LNCaP clone FGC (cell line): ENCODE results near the gene TENM4.

Experiments
- DNase-seq: peaks from one replicate; pipeline ENCODE4 v3.0.0-alpha.2; 2011; ENCODE audit warnings: low read depth
- H3K4me3 ChIP-seq: 2 replicates; pipeline ENCODE4 v1.5.1; 2011; ENCODE audit warnings: mild to moderate bottlenecking, low read depth, low read length, control low read depth
- TF ChIP-seq, protein P1 (sequence below): IDR thresholded peaks from 2 replicates; pipeline ENCODE4 v1.5.1; 2012; ENCODE audit warnings: mild to moderate bottlenecking; ENCODE audit not compliant: control insufficient read depth, insufficient read depth; ENCODE audit errors: extremely low read depth

TENM4 gene

GRCh38 chr11:79242616-79243015 lies 198.2 kb downstream of the TENM4 start:
- TF ChIP-seq, protein P1, sequence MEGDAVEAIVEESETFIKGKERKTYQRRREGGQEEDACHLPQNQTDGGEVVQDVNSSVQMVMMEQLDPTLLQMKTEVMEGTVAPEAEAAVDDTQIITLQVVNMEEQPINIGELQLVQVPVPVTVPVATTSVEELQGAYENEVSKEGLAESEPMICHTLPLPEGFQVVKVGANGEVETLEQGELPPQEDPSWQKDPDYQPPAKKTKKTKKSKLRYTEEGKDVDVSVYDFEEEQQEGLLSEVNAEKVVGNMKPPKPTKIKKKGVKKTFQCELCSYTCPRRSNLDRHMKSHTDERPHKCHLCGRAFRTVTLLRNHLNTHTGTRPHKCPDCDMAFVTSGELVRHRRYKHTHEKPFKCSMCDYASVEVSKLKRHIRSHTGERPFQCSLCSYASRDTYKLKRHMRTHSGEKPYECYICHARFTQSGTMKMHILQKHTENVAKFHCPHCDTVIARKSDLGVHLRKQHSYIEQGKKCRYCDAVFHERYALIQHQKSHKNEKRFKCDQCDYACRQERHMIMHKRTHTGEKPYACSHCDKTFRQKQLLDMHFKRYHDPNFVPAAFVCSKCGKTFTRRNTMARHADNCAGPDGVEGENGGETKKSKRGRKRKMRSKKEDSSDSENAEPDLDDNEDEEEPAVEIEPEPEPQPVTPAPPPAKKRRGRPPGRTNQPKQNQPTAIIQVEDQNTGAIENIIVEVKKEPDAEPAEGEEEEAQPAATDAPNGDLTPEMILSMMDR, result no peak
- no peak for DNase-seq

DNA sequence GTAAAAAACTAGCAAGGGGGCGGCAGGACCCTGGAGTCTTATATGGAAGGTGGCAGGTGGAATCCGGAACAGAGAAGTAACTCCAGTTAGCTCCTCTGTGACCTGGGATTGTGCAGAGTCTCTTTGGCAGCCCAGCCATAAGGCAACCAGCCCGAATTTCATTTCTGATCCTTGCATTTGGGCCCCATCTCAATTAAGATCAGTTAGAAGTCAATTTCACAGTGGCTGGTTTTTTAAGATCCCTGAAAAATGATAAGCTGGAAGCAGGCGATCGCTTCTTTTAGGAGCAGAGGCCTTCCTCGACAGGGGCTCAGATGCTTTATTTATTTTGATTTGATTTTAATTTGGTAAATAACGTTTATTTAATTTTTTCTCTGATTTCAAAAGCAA lies 199.0 kb downstream of the TENM4 start:
- H3K4me3 ChIP-seq, result no peak overlapping the region
- DNase-seq, result no peak
- TF ChIP-seq, protein P1, result no peak

More at GRCh38 chr11:79242616-79243015, 198.2 kb downstream of the TENM4 start:
- no peak overlapping the region for H3K4me3 ChIP-seq

DNA sequence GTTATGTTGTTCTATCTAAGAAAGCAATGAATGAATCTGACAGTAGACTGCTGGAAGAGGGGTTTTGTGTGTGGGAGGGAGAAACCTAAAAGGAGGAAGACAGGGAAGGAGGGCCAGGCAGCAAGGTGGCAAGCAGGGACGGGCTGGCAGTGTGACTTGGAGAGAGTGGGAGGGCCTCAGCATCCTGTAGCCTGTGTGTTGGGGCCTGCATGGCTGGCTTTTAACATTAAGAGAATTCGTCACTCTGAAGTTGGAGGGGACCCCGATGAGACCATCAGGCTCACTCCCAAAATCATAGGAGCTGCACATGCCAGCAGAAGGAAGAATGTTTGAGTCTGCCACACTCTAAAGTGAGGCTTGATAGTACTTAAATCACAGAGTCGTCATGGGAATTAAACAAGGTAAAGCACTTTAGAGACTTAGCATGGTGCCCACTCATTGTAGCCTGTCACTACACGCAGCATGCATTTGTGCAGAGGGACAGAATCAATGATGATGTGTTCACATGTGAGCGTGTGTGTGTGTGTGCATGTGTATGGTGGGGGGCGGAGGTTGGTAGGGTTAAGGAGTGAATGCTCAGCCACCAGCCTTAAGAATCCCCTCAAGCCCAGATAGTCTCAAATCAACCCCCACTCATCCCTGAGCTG lies 199.5 kb downstream of the TENM4 start:
- DNase-seq, result no peak
- no peak overlapping the region for H3K4me3 ChIP-seq
- TF ChIP-seq, protein P1, result no peak

- TF ChIP-seq, protein P1, result no peak
- H3K4me3 ChIP-seq, result no peak overlapping the region
- DNase-seq, result no peak
Observed at GRCh38 chr11:79237703-79238102, 203.1 kb downstream of the TENM4 start.

DNA sequence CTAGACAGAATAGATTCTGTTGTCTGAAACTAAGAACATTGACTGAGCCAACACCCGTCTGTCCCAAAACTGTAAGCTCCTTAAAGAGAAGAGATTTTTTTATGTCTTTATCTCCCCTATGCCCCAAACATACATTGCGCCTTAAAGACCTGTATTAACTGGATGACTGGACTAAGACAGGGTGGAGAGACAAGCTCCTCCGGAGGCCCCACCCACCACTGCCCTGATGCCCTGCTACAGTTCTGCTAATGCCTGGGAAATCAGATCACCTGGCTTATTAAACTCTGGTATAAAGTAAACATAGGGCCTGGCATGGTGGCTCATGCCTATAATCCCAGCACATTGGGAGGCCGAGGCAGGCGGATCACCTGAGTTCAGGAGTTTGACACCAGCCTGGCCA lies 203.7 kb downstream of the TENM4 start:
- no peak overlapping the region for H3K4me3 ChIP-seq
- TF ChIP-seq, protein P1, result no peak

DNA sequence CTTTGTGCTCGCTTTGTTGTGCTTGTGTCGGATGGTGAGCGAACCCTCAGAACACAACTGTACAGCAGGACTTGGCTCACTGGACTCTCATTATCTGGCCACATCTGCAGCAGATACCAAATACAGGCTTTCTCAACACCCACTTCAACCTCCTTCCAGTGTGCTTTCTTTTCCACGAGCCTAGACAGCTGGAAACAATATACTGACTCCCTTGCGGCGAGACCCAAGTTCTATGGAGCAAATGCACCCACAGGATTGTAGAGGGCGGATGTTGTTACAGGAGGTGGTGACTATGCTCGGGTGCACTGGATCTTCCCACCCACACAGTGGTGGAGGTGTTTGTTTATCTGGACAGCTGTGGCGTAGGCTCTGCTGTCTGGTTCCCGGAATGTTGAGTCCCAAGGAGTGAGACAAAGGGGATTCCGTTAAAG lies 204.3 kb downstream of the TENM4 start:
- DNase-seq, result no peak
- H3K4me3 ChIP-seq, result no peak overlapping the region
- TF ChIP-seq, protein P1, result no peak

More for the DNA sequence above, 203.7 kb downstream of the TENM4 start:
- DNase-seq, result peak; percentile 10

DNA sequence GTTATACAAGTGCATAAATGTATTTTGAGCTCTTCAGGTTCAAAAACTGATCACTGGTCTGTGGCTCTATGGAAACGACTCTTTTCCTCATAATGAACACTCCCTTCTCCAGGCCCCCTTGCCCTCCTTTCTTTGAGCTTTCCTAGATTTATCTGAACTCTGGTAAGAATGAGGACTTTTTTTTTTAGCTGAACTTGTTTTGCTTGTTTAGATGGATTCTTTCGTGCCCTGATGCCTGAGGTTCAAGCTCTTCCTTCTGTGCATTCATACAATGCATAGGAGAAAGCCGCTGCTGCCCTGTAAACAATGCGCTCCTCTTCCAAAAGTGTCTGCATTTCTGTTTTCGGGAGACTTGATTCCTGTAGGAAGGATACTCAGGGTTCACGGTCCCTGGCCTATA lies 205.1 kb downstream of the TENM4 start:
- TF ChIP-seq, protein P1, result no peak
- no peak overlapping the region for H3K4me3 ChIP-seq
- DNase-seq, result no peak
